ENCODE measurements around the gene CUL4A.

DNA sequence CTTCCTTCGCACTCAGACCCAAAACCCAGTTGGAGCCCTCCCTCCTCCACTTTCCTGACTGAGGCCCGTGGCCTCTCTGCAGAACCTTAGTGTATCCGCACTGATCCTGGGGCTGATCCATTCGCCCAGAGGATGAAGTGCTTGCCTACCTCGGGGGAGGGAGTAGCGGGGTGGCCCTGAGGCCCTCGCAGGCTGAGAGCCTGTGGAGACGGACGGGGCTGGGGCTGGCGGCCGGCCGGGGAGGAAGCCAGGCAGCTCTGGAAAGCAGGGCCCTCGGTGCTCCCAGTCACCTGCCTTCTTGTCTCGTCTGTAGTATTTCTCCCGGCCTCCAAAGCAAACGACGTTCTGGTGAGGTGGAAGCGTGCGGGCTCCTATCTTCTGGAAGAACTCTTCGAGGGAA, 49.7 kb upstream of the CUL4A start:
- TF ChIP-seq EZH2phosphoT487 (IDR thresholded peaks at IDR 0.05; ENCODE audit: borderline replicate concordance, low read length): no peak
- TF ChIP-seq, protein P1, sequence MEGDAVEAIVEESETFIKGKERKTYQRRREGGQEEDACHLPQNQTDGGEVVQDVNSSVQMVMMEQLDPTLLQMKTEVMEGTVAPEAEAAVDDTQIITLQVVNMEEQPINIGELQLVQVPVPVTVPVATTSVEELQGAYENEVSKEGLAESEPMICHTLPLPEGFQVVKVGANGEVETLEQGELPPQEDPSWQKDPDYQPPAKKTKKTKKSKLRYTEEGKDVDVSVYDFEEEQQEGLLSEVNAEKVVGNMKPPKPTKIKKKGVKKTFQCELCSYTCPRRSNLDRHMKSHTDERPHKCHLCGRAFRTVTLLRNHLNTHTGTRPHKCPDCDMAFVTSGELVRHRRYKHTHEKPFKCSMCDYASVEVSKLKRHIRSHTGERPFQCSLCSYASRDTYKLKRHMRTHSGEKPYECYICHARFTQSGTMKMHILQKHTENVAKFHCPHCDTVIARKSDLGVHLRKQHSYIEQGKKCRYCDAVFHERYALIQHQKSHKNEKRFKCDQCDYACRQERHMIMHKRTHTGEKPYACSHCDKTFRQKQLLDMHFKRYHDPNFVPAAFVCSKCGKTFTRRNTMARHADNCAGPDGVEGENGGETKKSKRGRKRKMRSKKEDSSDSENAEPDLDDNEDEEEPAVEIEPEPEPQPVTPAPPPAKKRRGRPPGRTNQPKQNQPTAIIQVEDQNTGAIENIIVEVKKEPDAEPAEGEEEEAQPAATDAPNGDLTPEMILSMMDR (IDR thresholded peaks at IDR 0.05; ENCODE audit: low read depth, low read length, poor library complexity, severe bottlenecking): no peak
